OCI-LY3 (cell line): ENCODE data around the gene PROS1.
"Not testable (repeated sequence)": the region's sequence is repeated elsewhere in the genome, so short reads cannot be mapped to it uniquely, and the experiment has no call there.

Experiments
- H2AFZ ChIP-seq: fragments of 200-600, 300-600 bp; shearing (Covaris generic); 2 replicates; pipeline ENCODE4 v1.6.0; 2014; ENCODE audit warnings: antibody characterized with exemption, low read depth, low read length
- H3K27ac ChIP-seq: fragments of 200-600, 300-600 bp; sonication (generic); 2 replicates; pipeline ENCODE4 v1.5.1; 2014; ENCODE audit warnings: mild to moderate bottlenecking, low read length, moderate library complexity, mixed read lengths
- H3K27me3 ChIP-seq: fragments of 200-600, 300-600 bp; sonication (generic); 2 replicates; pipeline ENCODE4 v1.6.1; 2014; ENCODE audit warnings: low read depth, low read length, mixed read lengths
- H3K36me3 ChIP-seq: fragments of 200-600, 300-600 bp; sonication (generic); replicated peaks from 2 replicates; pipeline ENCODE3; 2014; ENCODE audit warnings: low read depth, low read length, mixed read lengths
- H3K4me1 ChIP-seq: fragments of 300-600, 200-600 bp; sonication (generic); 2 replicates; pipeline ENCODE4 v1.6.1; 2014; ENCODE audit warnings: low read length, mixed read lengths
- H3K4me2 ChIP-seq: fragments of 200-600, 300-600 bp; sonication (generic); 2 replicates; pipeline ENCODE4 v1.6.1; 2014; ENCODE audit warnings: low read length, mixed read lengths
- H3K4me3 ChIP-seq: fragments of 300-600, 200-600 bp; sonication (generic); 2 replicates; pipeline ENCODE4 v1.5.1; 2014; ENCODE audit warnings: antibody characterized with exemption, mild to moderate bottlenecking, low read length, moderate library complexity
- H3K79me2 ChIP-seq: fragments of 300-600, 200-600 bp; shearing (Covaris generic); 2 replicates; pipeline ENCODE4 v1.6.1; 2014; ENCODE audit warnings: mild to moderate bottlenecking, low read length, mixed read lengths
- H3K9ac ChIP-seq: fragments of 300-600, 200-600 bp; shearing (Covaris generic); 2 replicates; pipeline ENCODE4 v1.6.0; 2014; ENCODE audit warnings: mild to moderate bottlenecking, low read length, moderate library complexity
- H3K9me3 ChIP-seq: fragments of 200-600, 300-600 bp; shearing (Covaris generic); 2 replicates; pipeline ENCODE4 v1.6.1; 2014; ENCODE audit warnings: low read length, mixed read lengths; ENCODE audit not compliant: insufficient read depth
- H4K20me1 ChIP-seq: fragments of 200-600, 300-600 bp; sonication (generic); 2 replicates; pipeline ENCODE4 v1.6.1; 2016; ENCODE audit warnings: low read length, mixed read lengths; ENCODE audit not compliant: insufficient read depth
- CTCF ChIP-seq: fragments of 200-600, 300-600 bp; sonication (generic); IDR thresholded peaks from 2 replicates; pipeline ENCODE4 v1.5.1; 2014; ENCODE audit warnings: antibody characterized with exemption, low read length, low read depth
- EZH2phosphoT487 ChIP-seq: fragments of 200-600 bp; shearing (Covaris generic); IDR thresholded peaks from 2 replicates; pipeline ENCODE4 v1.6.1; 2018; ENCODE audit warnings: antibody characterized with exemption, mixed run types, low read depth

PROS1 gene

GRCh38 chr3:93926789-93927188 is 46.9 kb downstream of the PROS1 start:
- Histone ChIP-seq H3K9me3 (no peaks in the 10 kb centered on the region), H3K4me3 (no peak overlapping the region), H3K4me1 (no peaks in the 10 kb centered on the region), H2AFZ (no peak overlapping the region), H3K4me2 (no peak overlapping the region), H3K27me3 (no peaks in the 10 kb centered on the region), H3K79me2 (no peaks in the 10 kb centered on the region), H3K9ac (no peak overlapping the region), H4K20me1 (no peaks in the 10 kb centered on the region), H3K27ac (no peak overlapping the region), H3K36me3 (no peaks in the 10 kb centered on the region)
- TF ChIP-seq CTCF: no peak
- no peak for TF ChIP-seq EZH2phosphoT487

GRCh38 chr3:93924491-93924890 is 49.2 kb downstream of the PROS1 start:
- Histone ChIP-seq H3K27ac (no peak overlapping the region), H3K36me3 (no peaks in the 10 kb centered on the region), H3K4me1 (no peaks in the 10 kb centered on the region), H3K27me3 (no peaks in the 10 kb centered on the region), H4K20me1 (no peaks in the 10 kb centered on the region), H3K9me3 (no peaks in the 10 kb centered on the region), H3K4me3 (no peak overlapping the region), H3K9ac (no peak overlapping the region), H3K79me2 (no peaks in the 10 kb centered on the region), H2AFZ (no peak overlapping the region), H3K4me2 (no peak overlapping the region)
- TF ChIP-seq EZH2phosphoT487: no peak
- TF ChIP-seq CTCF: no peak

DNA sequence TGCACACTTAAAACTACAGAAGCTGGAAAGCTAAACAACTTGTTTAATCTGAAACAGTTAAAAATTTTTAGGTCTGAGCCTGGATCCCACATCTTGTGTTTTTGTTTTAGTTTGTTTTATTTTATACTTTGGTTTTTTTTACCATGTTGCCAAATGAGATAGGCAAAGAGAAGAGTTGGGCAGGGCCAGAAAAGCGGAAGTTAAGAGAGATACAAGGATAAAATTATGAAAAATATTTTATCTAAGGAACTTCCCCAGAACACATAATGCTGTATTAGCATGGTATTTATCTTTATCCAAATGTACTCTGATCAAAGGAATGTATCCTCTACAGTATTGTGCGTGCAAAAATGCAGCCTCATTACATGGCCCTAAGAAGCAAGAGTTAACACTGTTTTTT is 50.7 kb downstream of the PROS1 start:
- TF ChIP-seq EZH2phosphoT487 (no peak), CTCF (no peak)
- Histone ChIP-seq H3K79me2 (no peaks in the 10 kb centered on the region), H3K9ac (no peak overlapping the region), H3K27ac (no peak overlapping the region), H4K20me1 (no peaks in the 10 kb centered on the region), H3K27me3 (no peaks in the 10 kb centered on the region), H3K4me2 (no peak overlapping the region), H3K4me3 (no peak overlapping the region), H3K36me3 (no peaks in the 10 kb centered on the region), H2AFZ (no peak overlapping the region), H3K4me1 (no peaks in the 10 kb centered on the region), H3K9me3 (no peaks in the 10 kb centered on the region)

GRCh38 chr3:93917546-93918029 is 56.1 kb downstream of the PROS1 start:
- not testable (repeated sequence) for H3K4me2 ChIP-seq, H3K27me3 ChIP-seq, H2AFZ ChIP-seq, H3K4me3 ChIP-seq, H3K36me3 ChIP-seq, H3K27ac ChIP-seq, H3K9ac ChIP-seq, H3K9me3 ChIP-seq, H3K79me2 ChIP-seq, H4K20me1 ChIP-seq, H3K4me1 ChIP-seq

DNA sequence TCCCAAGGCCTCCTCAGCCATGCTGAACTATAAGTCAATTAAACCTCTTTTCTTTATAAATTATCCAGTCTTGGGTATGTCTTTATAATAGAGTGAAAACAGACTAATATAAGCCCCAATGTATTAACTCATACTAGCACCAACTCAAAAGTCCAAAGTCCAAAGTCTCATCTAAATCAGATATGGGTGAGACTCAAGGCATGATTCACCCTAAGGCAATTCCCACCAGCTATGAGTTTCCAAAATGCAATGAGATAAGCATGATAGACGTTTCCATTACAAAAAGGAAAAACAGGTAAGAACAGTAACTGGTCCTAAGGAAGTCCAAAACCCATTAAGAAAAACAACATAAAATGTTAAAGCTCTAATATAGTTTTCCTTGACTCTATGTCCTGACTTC is 60.1 kb downstream of the PROS1 start:
- not testable (repeated sequence) for H4K20me1 ChIP-seq, H2AFZ ChIP-seq, H3K9ac ChIP-seq, H3K27me3 ChIP-seq, H3K27ac ChIP-seq, H3K9me3 ChIP-seq, H3K79me2 ChIP-seq, H3K4me2 ChIP-seq, H3K4me1 ChIP-seq, H3K4me3 ChIP-seq, H3K36me3 ChIP-seq
